Loucy (cell line): ENCODE results near the gene CASR.

Experiments used
- EZH2phosphoT487 ChIP-seq: fragments of 200-600 bp; IDR thresholded peaks from 2 replicates; pipeline ENCODE4 v1.6.1; 2018; ENCODE audit warnings: antibody characterized with exemption, mild to moderate bottlenecking, moderate library complexity, borderline replicate concordance
- TF ChIP-seq, protein P1 (sequence below): fragments of 200-600 bp; sonication (generic); conservative IDR thresholded peaks from 2 replicates; pipeline ENCODE4 v1.5.1; 2014; ENCODE audit warnings: mild to moderate bottlenecking, antibody characterized with exemption, low read length

DNA sequence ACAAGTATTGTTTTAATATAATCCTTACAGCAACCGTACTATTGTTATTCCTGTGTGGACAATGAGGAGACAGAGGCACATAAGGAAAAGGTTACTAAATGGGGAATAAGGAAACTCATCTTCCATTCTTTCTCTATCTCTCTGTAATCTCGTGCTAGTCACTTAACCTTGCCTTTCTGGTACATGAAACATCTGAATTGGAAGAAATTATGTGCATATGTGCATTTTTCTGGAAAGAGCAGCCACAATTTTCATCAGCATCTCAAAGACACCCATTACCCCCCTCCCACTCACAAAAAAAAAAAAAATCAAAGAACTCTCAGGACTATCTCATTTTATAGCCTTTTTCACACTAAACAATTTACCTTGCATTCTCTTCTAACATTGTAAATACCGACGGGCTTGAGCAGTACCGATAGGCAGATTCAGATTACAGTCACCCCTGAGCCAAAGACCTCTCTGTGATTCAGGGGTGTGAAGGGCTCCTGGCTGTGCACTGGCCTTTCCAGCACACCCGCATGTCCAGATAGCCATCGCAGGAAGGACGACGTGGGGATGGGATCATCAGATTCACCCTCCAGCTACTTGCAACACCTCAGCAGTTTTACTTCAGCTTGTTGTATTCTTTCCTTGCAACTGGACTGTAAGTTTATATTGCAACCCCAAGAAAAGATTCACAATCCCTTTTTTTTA, 48.1 kb downstream of the CASR start:
- TF ChIP-seq, protein P1, sequence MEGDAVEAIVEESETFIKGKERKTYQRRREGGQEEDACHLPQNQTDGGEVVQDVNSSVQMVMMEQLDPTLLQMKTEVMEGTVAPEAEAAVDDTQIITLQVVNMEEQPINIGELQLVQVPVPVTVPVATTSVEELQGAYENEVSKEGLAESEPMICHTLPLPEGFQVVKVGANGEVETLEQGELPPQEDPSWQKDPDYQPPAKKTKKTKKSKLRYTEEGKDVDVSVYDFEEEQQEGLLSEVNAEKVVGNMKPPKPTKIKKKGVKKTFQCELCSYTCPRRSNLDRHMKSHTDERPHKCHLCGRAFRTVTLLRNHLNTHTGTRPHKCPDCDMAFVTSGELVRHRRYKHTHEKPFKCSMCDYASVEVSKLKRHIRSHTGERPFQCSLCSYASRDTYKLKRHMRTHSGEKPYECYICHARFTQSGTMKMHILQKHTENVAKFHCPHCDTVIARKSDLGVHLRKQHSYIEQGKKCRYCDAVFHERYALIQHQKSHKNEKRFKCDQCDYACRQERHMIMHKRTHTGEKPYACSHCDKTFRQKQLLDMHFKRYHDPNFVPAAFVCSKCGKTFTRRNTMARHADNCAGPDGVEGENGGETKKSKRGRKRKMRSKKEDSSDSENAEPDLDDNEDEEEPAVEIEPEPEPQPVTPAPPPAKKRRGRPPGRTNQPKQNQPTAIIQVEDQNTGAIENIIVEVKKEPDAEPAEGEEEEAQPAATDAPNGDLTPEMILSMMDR = no peak
- no peak for TF ChIP-seq EZH2phosphoT487
